ENCODE results near the gene LGR6. TPM values are rescaled to one million over a fixed set of nuclear protein-coding genes. Genes with fewer than 3 reads are reported as not detected.

LGR6 gene
- total RNA-seq, 6 experiments from 2014 or later = 0.17 to 2.0 (median 1.0) TPM

- H3K4me1 ChIP-seq = no peaks in the 10 kb centered on the region
- H3K9me3 ChIP-seq = no peaks in the 10 kb centered on the region
- no peaks in the 10 kb centered on the region for H3K36me3 ChIP-seq
- no peak for TF ChIP-seq POLR2A (IDR thresholded peaks at IDR 0.05)
- TF ChIP-seq, protein P1, sequence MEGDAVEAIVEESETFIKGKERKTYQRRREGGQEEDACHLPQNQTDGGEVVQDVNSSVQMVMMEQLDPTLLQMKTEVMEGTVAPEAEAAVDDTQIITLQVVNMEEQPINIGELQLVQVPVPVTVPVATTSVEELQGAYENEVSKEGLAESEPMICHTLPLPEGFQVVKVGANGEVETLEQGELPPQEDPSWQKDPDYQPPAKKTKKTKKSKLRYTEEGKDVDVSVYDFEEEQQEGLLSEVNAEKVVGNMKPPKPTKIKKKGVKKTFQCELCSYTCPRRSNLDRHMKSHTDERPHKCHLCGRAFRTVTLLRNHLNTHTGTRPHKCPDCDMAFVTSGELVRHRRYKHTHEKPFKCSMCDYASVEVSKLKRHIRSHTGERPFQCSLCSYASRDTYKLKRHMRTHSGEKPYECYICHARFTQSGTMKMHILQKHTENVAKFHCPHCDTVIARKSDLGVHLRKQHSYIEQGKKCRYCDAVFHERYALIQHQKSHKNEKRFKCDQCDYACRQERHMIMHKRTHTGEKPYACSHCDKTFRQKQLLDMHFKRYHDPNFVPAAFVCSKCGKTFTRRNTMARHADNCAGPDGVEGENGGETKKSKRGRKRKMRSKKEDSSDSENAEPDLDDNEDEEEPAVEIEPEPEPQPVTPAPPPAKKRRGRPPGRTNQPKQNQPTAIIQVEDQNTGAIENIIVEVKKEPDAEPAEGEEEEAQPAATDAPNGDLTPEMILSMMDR (IDR thresholded peaks at IDR 0.05) = no peak
- H3K4me3 ChIP-seq = no peak overlapping the region
- intact Hi-C loops (cut with DNase I) = no loop called here
- WGBS (ENCODE audit: insufficient coverage, low coverage, low lambda C conversion rate, missing lambda C conversion rate) = 34% methylated on average over 12 of the region's 20 CpGs
- ATAC-seq (no peak), DNase-seq (peak in 2 of 3 donors; percentile 22 to 31)
- H3K27ac ChIP-seq = no peak overlapping the region
- no peaks in the 10 kb centered on the region for H3K27me3 ChIP-seq
Measured at GRCh38 chr1:202247837-202248795, 54.5 kb downstream of the LGR6 start.

GRCh38 chr1:202248861-202249260, 55.3 kb downstream of the LGR6 start:
- peak in 2 of 3 donors; percentile 11 for DNase-seq
- Histone ChIP-seq H3K4me3 (no peak overlapping the region), H3K9me3 (no peaks in the 10 kb centered on the region), H3K4me1 (no peaks in the 10 kb centered on the region), H3K36me3 (no peaks in the 10 kb centered on the region), H3K27ac (no peak overlapping the region), H3K27me3 (no peaks in the 10 kb centered on the region)
- 50% methylated on average over 4 of the region's 6 CpGs for WGBS (ENCODE audit: insufficient coverage, low coverage, low lambda C conversion rate, missing lambda C conversion rate)
- ATAC-seq = no peak
- TF ChIP-seq, protein P1 (IDR thresholded peaks at IDR 0.05) = no peak
- no peak for TF ChIP-seq POLR2A (IDR thresholded peaks at IDR 0.05)
- intact Hi-C loops (cut with DNase I) = no loop called here

DNA sequence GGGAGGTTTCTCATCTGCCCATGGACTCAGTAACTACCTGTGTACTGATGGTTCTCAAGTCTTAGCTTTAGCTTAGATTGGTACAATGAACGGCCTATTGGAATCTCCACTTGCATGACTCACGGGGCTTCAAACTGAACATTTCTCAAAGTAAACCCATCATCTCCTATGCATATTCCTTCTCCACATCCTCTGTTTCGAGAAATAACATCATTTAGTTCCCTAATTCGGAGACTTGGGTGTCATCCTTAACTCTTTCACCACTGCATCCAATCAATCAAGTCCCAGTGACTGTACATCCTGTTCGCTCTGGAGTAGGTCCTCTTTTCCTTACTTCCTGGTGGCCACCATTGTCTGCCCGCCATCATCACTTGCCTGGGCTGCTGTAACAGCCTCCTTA, 55.8 kb downstream of the LGR6 start:
- no peaks in the 10 kb centered on the region for H3K27me3 ChIP-seq
- H3K27ac ChIP-seq = no peak overlapping the region
- no peaks in the 10 kb centered on the region for H3K4me1 ChIP-seq
- 34% methylated on average over 6 of the region's 6 CpGs for WGBS (ENCODE audit: insufficient coverage, low coverage, low lambda C conversion rate, missing lambda C conversion rate)
- intact Hi-C loops (cut with DNase I) = no loop called here
- no peak overlapping the region for H3K4me3 ChIP-seq
- TF ChIP-seq POLR2A (IDR thresholded peaks at IDR 0.05) = no peak
- TF ChIP-seq, protein P1 (IDR thresholded peaks at IDR 0.05) = no peak
- DNase-seq = peak in 1 of 3 donors; percentile 21
- H3K36me3 ChIP-seq = no peaks in the 10 kb centered on the region
- H3K9me3 ChIP-seq = no peaks in the 10 kb centered on the region
- ATAC-seq = no peak

GRCh38 chr1:202249846-202250245, 56.2 kb downstream of the LGR6 start:
- H3K36me3 ChIP-seq = no peaks in the 10 kb centered on the region
- H3K9me3 ChIP-seq = no peaks in the 10 kb centered on the region
- WGBS (ENCODE audit: insufficient coverage, low coverage, low lambda C conversion rate, missing lambda C conversion rate) = 44% methylated on average over 2 of the region's 2 CpGs
- TF ChIP-seq, protein P1 (IDR thresholded peaks at IDR 0.05) = no peak
- no peak for TF ChIP-seq POLR2A (IDR thresholded peaks at IDR 0.05)
- H3K27ac ChIP-seq = no peak overlapping the region
- intact Hi-C loops (cut with DNase I) = no loop called here
- H3K4me3 ChIP-seq = no peak overlapping the region
- DNase-seq (peak in 1 of 3 donors; percentile 4), ATAC-seq (no peak)
- no peaks in the 10 kb centered on the region for H3K27me3 ChIP-seq
- H3K4me1 ChIP-seq = no peaks in the 10 kb centered on the region

Measured in right lobe of liver (tissue), 6 donors.